ENCODE data around the gene PSMC4. TPM values are rescaled to one million over a fixed set of nuclear protein-coding genes. Genes with fewer than 3 reads are reported as not detected.
A peak's percentile ranks its signal among the peaks of the same experiment; 100 is the strongest.

PSMC4 gene
- total RNA-seq, result 69.3 TPM
- long read RNA-seq, transcript PSMC4-201 (11 exons, 1,591 nt), result major isoform, 100 of 109 reads
- long read RNA-seq, partial matches to known transcripts, result 2 of 109 reads
- long read RNA-seq, other reads (novel, unspliced or antisense), result 3 of 109 reads

DNA sequence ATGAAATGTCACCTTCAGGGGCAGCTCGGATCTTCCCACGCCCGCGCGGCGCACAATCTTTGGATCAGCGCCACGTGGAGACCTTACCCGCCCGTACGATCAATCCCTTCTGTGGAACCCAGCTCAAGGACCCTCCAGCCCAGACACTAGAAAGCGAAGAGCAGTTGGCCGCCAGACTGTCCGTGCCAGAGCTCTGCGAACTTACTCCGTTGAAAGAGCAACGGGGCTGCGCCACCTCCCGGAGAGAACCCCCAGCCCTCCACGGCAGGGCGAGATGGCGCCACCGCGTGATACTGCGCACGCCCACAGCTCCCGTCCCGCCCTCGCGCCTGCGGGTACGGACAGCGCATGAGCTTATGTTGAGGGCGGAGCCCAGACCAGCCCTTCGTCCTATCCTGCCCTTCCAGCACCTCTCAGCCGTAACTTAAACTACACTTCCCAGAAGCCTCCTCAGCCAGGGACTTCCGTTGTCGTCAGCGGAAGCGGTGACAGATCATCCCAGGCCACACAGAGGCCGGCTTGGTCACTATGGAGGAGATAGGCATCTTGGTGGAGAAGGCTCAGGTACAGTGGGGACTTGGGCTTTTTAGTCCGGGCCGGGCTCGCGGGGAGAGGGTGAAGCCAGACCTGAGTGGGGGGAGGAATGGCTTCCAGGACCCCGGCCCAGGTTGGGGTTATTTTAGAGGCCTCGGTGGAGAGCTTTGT, at the start of gene PSMC4:
TSS of gene PSMC4 (plus strand) at position 491 of the 705 bp plus-strand sequence. CDS start at position 529, 38 bp downstream.
- DNase-seq (peak; percentile 99), ATAC-seq (peak; percentile 99)
- intact Hi-C loops (cut with micrococcal nuclease), result no loop called here

DNA sequence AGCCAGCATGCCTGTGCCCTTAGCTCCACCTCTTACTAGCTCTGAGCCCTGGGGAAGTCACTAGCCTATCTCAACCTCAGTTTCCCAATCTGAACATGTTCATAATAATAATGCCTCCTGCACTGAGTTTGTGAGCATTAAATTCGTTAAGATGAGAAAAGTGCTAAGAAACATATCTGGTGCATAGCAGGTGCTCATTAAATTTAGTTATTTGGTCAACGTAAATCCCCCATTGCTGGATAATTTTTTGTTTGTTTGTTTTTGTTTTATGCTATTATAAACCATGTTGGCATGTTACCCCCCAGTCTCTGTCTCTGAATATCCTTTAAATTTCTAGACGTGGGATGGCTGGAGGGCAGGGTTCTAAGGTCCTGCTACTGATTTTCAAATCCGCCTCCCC, 47.1 kb upstream of the PSMC4 start:
- intact Hi-C loops (cut with micrococcal nuclease), result no loop called here
- ATAC-seq (no peak), DNase-seq (no peak)

DNA sequence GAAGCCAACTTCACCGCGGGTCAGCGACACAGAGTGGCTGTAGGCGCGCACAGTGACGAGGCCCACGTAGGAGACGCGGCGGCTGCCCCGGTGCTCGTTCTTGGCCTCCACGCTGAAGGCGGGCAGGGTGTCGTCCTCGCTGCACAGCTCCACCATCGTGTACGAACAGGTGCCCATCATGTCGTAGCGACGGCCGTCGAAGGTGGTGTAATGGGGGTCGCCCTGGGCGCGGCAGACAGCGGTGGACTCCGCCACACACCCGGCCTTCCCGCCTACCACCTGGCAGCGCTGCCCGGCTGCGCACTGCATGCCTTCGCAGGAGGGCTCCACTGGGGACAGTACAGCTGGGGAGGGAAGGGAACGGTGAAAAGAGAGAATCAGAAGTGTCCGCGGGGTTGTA, 46.6 kb upstream of the PSMC4 start:
- intact Hi-C loops (cut with micrococcal nuclease), result no loop called here
- no peak for DNase-seq
- ATAC-seq, result no peak

DNA sequence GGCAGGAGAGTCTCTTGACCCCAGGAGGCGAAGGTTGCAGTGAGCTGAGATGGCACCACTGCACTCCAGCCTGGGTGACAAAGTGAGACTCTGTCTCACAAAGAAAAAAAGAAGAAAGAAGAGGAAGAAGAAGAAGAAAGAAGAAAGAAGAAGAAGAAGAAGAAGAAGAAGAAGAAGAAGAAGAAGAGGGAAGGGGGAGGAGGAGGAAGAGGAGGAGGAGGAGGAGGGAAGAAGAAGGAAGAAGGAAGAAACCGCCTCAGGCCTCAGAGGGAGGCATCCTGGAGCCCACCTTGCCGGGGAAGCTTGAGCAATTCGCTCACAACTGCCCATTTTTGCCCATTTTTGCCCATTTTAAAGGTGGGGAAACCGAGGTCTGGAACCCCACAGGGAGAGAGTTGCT, 46.0 kb upstream of the PSMC4 start:
- ATAC-seq, result no peak
- intact Hi-C loops (cut with micrococcal nuclease), result no loop called here
- DNase-seq, result no peak

DNA sequence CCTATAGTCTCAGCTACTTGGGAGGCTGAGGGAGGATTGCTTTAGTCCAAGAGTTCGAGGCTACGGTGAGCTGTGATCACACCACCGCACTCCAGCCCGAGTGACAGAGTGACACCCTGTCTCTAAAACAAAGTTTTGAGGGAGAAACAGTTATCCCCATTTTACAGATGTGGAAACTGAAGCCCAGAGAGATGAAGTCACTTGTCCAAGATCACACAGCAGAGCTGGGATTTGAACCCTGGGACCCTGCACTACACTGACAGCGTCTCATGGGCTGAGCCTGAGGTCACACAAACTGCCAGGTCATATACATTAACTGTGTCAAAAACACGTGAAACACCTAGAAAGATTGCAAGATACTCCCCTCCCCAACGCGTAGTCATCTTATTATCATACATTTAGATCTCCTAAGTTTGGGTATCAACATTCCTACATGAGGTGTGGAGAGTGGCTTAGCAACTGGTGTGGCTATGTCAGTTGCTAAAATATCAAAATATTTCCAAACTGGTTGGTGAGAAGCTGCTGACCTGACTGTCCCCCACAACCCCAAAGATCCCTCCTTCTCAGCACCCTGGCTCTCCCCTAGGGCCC, 44.7 kb upstream of the PSMC4 start:
- DNase-seq (no peak), ATAC-seq (no peak)
- intact Hi-C loops (cut with micrococcal nuclease), result no loop called here

DNA sequence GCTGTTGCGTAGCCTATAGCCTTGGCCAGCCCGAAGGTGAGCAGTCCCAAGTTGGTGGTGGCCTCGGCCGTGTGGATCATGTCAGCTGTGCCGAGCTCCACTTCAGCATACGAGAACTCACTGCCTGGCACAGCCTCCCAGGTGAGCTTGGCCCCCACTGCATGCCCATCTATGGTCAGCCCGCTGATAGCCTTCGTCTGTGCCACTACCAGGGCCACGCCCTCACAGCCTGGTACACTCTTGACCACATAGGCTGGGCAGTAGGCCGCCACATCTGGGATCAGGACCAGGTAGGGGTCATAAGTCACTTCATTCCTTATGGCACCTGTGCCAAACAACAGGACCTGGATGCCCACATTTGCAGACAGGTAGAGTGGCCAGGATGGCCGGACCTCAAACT, 43.9 kb upstream of the PSMC4 start:
- intact Hi-C loops (cut with micrococcal nuclease), result no loop called here
- DNase-seq (no peak), ATAC-seq (no peak)

DNA sequence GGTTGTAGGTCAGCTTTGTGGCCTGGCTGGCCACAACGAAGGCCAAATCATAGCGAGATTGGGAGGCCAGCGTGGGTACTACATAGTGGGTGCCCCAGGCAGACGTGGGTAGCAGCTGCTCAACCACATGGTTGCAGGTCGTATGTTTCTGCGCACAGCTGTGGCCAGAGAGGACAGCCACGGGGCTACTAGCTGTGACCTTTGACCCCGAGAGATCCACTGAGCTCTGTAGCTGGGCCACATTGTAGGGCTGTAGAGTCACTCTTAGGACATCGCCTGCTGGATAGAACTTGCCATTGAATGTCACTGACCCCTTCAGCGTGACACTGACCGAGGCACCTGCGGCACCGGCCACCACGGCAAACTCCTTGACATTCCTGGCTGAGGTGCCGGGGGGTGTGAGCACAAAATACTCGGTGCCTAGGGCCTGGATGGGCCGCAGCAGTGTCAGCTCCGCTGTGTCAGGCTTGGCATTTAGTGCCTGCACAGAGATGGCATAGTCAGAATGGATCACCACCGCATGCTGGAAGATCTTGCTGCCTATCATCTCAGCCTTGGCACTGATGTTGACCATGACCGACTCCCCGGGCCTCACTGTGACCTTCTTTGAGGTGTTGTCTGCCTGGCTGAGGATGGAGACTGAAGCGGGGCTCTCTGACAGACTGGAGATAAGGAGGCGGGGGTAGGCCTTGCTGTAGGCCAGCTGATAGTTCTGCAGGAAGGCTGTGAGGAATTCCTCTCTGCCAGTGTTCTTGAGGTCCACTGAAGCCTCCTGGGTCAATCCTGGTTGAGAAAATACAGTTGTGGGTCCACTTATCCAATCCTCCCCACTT, 43.2 kb upstream of the PSMC4 start:
- intact Hi-C loops (cut with micrococcal nuclease), result no loop called here
- ATAC-seq (no peak), DNase-seq (no peak)

DNA sequence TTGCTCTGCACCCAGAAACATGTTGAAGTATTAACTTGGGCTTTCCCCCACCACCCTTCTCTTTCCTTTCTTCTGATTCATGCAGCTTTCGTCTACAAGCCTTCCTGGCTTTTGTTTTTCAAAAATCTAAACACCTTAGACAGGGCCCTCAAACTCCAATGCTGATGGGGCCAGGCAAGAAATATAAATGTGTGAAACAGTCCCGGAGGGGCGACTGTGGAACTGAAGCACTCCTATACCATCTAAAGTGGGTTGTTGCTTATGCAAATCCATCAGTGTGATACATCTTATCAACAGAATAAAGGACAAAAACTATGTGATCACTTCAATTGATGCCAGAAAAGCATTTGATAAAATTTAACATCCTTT, 42.6 kb upstream of the PSMC4 start:
- DNase-seq (no peak), ATAC-seq (no peak)
- intact Hi-C loops (cut with micrococcal nuclease), result no loop called here

DNA sequence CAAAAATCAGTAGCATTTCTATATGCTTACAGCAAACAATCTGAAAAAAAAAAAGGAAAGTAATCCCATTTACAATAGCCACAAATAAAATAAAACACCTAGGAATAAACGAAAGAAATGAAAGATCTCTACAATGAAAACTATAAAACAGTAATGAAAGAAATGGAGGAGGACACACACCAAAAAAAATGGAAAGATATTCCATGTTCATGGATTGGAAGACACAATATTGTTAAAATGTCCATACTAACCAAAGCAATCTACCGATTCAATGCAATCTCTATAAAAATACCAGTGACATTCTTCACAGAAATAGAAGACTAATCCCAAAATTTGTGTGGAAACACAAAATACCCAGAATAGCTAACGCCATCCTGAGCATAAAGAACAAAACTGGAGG, 41.2 kb upstream of the PSMC4 start:
- intact Hi-C loops (cut with micrococcal nuclease), result no loop called here
- no peak for ATAC-seq

DNA sequence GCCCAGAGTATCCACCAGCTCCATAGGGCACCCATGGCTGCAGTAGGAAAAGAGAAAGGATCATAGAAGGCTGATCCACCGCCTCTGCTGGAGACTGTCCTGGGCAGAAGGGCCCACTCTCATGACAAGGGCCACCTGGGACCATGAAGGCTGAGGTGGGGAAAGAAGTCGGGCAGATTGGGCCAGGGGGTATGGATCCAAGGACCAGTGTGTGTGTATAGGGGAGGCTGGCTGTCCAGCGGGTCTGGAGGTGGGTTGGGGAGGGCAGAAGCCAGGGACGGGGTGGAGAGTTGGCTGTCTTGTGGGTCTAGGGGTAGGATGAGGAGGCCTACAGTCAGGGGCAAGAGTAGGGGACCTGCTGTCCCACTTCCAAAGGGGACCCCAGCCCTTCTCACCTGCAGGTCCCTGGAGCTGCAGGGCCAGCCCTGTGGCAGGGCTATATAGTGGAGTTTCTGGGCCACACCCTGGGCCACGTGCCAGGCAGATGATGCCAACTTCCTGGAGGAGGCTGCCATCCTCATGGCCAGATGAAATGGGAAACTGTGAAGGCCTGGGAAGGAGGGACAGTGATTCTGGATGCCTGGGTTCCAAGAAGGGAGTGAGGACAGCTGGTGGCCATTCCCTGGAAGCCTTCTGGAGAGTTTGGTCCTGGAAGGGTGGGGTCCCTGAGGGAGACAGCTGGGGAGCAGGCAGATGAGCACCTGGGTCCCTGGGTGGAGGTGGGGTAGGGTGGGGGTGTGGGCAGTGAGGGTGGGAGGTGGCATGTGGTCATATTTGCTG, 36.2 kb upstream of the PSMC4 start, which contains the start of gene FCGBP:
TSS of gene FCGBP (minus strand) at position 51 of the 780 bp plus-strand sequence.
- ATAC-seq, result no peak
- intact Hi-C loops (cut with micrococcal nuclease), result no loop called here
- no peak for DNase-seq

More for the DNA sequence above, 41.2 kb upstream of the PSMC4 start:
- no peak for DNase-seq

DNA sequence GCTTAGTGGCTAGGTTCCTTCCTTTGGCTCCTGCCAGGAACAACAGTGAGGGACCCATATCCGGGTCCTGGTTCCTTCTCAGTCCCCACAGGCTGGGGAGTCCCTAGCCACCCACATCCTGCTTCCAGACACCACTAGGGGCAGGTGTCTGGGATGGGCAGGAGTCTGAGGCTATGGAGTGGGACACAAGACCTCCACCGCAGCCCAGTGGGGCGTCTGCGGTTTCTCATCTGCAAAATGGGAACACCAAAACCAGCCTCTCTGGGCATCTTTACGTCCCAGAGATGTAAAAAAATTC, 35.7 kb upstream of the PSMC4 start:
- no peak for DNase-seq
- intact Hi-C loops (cut with micrococcal nuclease), result no loop called here
- ATAC-seq, result no peak

DNA sequence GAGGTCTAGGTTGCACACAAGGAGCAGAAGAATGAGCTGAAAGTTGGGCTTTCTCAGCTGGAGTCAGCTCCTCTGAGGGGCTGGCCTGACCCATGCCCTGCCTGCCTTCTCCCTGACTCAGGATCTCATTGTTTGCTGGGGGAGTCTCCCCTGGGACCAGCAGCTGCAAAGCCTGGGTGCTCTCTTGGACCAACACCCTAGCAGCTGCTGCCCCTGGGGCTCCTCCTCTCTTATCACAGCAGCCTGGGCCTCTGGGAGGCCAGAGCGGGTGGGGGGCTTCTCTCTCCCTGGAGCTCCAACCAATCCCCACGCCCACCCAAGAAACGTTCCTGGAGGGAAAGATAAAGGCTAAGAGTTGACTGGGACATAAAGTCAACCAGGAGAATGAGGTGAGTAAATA, 34.9 kb upstream of the PSMC4 start:
- intact Hi-C loops (cut with micrococcal nuclease), result no loop called here
- no peak for DNase-seq
- no peak for ATAC-seq

DNA sequence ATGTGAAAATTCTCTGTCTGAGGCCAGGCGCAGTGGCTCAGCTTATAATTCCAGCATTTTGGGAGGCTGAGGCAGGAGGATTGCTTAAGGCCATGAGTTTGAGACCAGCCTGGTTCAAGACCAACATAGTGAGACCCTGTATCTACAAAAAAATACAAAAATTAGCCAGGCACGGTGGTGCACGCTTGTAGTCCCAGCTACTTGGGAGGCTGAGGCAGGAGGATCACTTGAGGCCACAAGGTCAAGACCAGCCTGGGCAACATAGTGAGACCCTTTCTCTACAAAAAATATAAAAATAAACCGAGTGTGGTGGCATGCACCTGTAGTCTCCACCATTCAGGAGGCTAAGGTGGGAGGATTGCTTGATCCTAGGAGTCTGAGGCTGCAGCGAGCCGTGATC, 34.3 kb upstream of the PSMC4 start:
- intact Hi-C loops (cut with micrococcal nuclease), result no loop called here
- no peak for ATAC-seq

DNA sequence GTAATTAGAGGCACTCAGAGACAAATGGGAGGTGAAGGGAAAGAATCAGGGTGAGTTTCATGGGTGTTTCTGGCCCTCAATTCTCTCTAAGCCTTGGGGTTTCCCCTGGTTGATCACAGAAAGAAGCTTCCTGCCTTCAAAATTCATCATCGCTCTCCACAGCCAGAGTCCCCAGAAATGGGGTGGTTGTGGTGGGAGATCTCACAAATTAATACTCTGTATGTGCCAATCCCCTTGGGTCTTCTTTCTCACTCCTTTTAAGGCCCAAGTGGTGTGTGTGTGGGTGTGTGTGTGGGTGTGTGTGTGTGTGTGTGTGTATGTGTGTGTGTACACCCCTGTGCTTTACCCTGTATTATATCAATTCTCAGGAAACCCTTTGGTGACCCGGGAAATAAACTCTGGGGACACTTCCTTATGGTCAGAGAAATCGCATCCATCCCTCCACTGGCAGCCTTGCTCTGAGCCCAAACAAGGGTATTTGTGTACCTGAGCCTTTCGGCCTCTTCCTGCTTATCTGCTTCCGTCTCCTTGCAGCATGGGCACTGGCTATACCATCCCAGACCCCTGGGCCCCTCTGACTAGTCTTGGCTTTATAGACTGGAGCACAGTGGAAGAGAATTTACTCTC, 33.8 kb upstream of the PSMC4 start:
- intact Hi-C loops (cut with micrococcal nuclease), result no loop called here
- no peak for ATAC-seq

More for the DNA sequence above, 34.3 kb upstream of the PSMC4 start:
- DNase-seq, result no peak

DNA sequence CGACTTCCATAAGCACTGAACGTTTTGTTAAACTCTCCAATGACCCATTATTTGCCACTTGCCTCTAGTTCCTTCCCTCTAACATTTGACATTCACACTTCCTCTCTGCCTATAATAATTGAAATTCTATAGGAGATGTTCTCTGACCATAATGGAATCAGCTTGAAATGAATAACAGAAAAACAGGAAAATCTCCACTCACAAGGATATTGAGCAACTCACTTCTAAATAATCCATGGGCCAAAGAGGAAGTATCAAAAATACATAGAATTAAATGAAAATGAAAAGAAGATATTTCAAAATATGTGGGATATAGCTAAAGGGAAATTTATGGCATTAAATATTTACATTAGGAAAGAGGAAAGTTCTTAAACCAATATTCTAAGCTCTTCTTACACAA, 33.2 kb upstream of the PSMC4 start:
- intact Hi-C loops (cut with micrococcal nuclease), result no loop called here
- DNase-seq, result no peak
- no peak for ATAC-seq

More for the DNA sequence above, 33.8 kb upstream of the PSMC4 start:
- DNase-seq, result no peak

DNA sequence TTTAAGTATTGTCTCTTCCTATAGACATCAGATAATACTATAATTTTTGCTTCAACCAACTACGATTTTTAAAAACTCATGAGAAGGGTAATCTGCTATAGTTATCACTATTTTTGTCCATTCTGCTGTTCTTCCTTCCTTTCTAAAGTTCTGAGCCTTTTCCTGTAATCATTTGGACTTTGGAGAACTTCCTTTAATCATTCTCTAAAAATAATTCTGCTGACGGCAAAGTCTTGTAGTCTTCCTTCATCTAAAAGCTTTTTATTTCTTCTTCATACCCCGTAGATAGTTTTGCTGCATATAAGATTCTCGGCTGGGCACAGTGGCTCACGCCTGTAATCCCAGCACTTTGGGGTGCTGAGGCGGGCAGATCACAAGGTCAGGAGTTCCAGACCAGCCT, 31.4 kb upstream of the PSMC4 start:
- intact Hi-C loops (cut with micrococcal nuclease), result no loop called here
- no peak for ATAC-seq
- no peak for DNase-seq

DNA sequence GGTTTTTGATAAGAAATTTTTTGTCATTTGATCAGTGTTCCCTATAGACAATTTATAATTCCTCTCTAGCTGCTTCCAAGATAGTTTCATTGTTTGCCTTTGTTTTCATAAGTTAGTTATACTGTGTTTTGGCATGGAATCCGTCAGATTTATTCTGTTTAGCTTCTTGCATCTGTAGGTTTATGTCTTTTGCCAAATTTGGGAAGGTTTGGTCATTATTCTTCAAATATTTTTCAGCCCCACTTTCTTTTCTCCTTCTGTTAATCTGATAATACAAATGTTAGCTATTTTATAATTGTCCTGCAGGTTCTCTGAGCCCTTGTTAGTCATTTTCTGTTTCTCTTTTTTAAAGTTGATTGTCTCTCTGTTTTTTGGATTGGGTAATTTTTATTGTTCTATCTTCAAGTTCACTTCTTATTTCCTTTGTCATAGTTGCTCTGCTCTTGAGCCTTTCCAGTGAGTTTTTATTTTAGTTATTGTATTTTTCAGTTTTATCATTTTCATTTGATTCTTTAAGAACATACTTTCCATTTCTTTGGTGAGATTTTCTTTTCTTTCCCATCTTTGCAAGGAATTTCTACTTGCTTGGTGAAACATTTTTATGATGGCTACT, 30.6 kb upstream of the PSMC4 start:
- no peak for DNase-seq
- no peak for ATAC-seq
- intact Hi-C loops (cut with micrococcal nuclease), result no loop called here

DNA sequence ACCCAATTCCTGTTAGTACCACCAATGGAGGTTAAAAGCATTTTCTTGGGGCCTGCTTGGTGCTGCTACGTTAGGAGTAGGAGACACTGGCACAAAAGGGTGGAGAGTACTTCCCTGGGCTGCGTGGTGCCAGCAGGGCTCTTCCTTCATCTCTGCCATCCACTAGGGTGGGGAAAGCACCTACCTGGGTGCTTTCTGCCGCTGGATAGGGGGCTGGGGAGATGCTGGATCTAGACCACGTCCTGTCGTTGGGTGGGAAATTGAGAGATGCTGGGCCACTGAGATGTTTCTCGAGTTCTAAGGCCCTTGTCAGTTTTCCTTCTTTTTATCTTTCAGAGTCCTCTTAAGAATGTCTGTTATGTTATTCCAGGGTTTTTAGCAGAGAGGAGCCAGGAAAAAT, 29.8 kb upstream of the PSMC4 start:
- intact Hi-C loops (cut with micrococcal nuclease), result no loop called here
- no peak for ATAC-seq

More for the DNA sequence above, 29.8 kb upstream of the PSMC4 start:
- DNase-seq, result no peak

Measured in left ventricle myocardium superior (tissue), 1 donor.